H9 (cell line): Measurements from ENCODE around the gene NGF. TPM values are rescaled to one million over a fixed set of nuclear protein-coding genes. Genes with fewer than 3 reads are reported as not detected.

Source experiments
- DNase-seq: peaks from one replicate; pipeline ENCODE4 v3.0.0-alpha.2; 2017
- H2AFZ ChIP-seq: one replicate; pipeline ENCODE4 v1.6.1; 2013; ENCODE audit warnings: mild to moderate bottlenecking, low read length, control low read depth, moderate library complexity
- H2AK5ac ChIP-seq: 2 replicates; pipeline ENCODE4 v1.6.1; 2013; ENCODE audit warnings: low read length, control low read depth, mixed read lengths; ENCODE audit not compliant: insufficient read length
- H2BK120ac ChIP-seq: one replicate; pipeline ENCODE4 v1.6.1; 2013; ENCODE audit warnings: low read depth, mild to moderate bottlenecking, low read length, control low read depth, inconsistent platforms; ENCODE audit not compliant: poor library complexity, severe bottlenecking
- H2BK12ac ChIP-seq: 2 replicates; pipeline ENCODE4 v1.6.1; 2013; ENCODE audit warnings: low read length, control low read depth, mixed read lengths, low read depth; ENCODE audit not compliant: insufficient read length
- H2BK15ac ChIP-seq: 2 replicates; pipeline ENCODE4 v1.6.1; 2013; ENCODE audit warnings: low read depth, low read length, control low read depth
- H2BK20ac ChIP-seq: one replicate; pipeline ENCODE4 v1.6.1; 2013; ENCODE audit warnings: low read depth, mild to moderate bottlenecking, low read length, control low read depth, inconsistent platforms; ENCODE audit not compliant: poor library complexity, severe bottlenecking
- H2BK5ac ChIP-seq: 2 replicates; pipeline ENCODE4 v1.6.1; 2013; ENCODE audit warnings: low read length, control low read depth, mixed read lengths; ENCODE audit not compliant: insufficient read length
- H3K14ac ChIP-seq: 2 replicates; pipeline ENCODE4 v1.6.1; 2013; ENCODE audit warnings: low read length, control low read depth; ENCODE audit not compliant: insufficient read depth
- H3K18ac ChIP-seq: 2 replicates; pipeline ENCODE4 v1.6.1; 2013; ENCODE audit warnings: low read depth, mild to moderate bottlenecking, mixed read lengths, low read length, control low read depth; ENCODE audit not compliant: insufficient read length
- H3K23ac ChIP-seq: 2 replicates; pipeline ENCODE4 v1.6.1; 2013; ENCODE audit warnings: low read length, control low read depth, mixed read lengths, low read depth; ENCODE audit not compliant: insufficient read length
- H3K23me2 ChIP-seq: 2 replicates; pipeline ENCODE4 v1.6.1; 2013; ENCODE audit warnings: low read depth, mild to moderate bottlenecking, mixed read lengths, low read length, control low read depth; ENCODE audit not compliant: insufficient read length, poor library complexity, severe bottlenecking
- H3K27ac ChIP-seq: 2 replicates; pipeline ENCODE4 v1.5.1; 2013; ENCODE audit warnings: low read length, control low read depth, mixed read lengths, low read depth; ENCODE audit not compliant: insufficient read length
- H3K27me3 ChIP-seq: 2 replicates; pipeline ENCODE4 v1.6.1; 2013; ENCODE audit warnings: low read length, control low read depth, inconsistent platforms; ENCODE audit not compliant: insufficient read depth
- H3K4ac ChIP-seq: 2 replicates; pipeline ENCODE4 v1.6.1; 2013; ENCODE audit warnings: low read depth, mild to moderate bottlenecking, control low read depth, inconsistent platforms, low read length, moderate library complexity
- H3K4me1 ChIP-seq: 2 replicates; pipeline ENCODE4 v1.6.1; 2013; ENCODE audit warnings: low read length, control low read depth, inconsistent platforms; ENCODE audit not compliant: insufficient read depth
- H3K4me2 ChIP-seq: 2 replicates; pipeline ENCODE4 v1.6.1; 2013; ENCODE audit warnings: low read length, control low read depth, mixed read lengths; ENCODE audit not compliant: insufficient read length, insufficient read depth
- H3K56ac ChIP-seq: 2 replicates; pipeline ENCODE4 v1.6.1; 2013; ENCODE audit warnings: low read depth, mild to moderate bottlenecking, mixed read lengths, low read length, control low read depth; ENCODE audit not compliant: insufficient read length
- H3K79me1 ChIP-seq: 2 replicates; pipeline ENCODE4 v1.6.1; 2013; ENCODE audit warnings: low read depth, mild to moderate bottlenecking, moderate library complexity, low read length, control low read depth, inconsistent platforms; ENCODE audit not compliant: insufficient read depth, poor library complexity, severe bottlenecking
- H3K79me2 ChIP-seq: 2 replicates; pipeline ENCODE4 v1.6.1; 2013; ENCODE audit warnings: low read length, control low read depth, inconsistent platforms; ENCODE audit not compliant: insufficient read depth
- H3K9ac ChIP-seq: 2 replicates; pipeline ENCODE4 v1.6.1; 2013; ENCODE audit warnings: low read length, control low read depth, mixed read lengths; ENCODE audit not compliant: insufficient read length; ENCODE audit errors: extremely low read depth
- H3K9me3 ChIP-seq: one replicate; pipeline ENCODE4 v1.6.1; 2013; ENCODE audit warnings: low read depth, low read length, inconsistent platforms; ENCODE audit not compliant: control insufficient read depth
- H3T11ph ChIP-seq: one replicate; pipeline ENCODE4 v1.6.1; 2013; ENCODE audit warnings: mild to moderate bottlenecking, low read length, control low read depth, inconsistent platforms
- H4K20me1 ChIP-seq: one replicate; pipeline ENCODE4 v1.6.1; 2013; ENCODE audit not compliant: control insufficient read depth, insufficient read length, insufficient read depth
- H4K5ac ChIP-seq: 2 replicates; pipeline ENCODE4 v1.6.1; 2013; ENCODE audit warnings: low read depth, mild to moderate bottlenecking, mixed read lengths, low read length, control low read depth; ENCODE audit not compliant: insufficient read length
- H4K8ac ChIP-seq: replicated peaks from 2 replicates; pipeline ENCODE4 v1.6.1; 2013; ENCODE audit warnings: low read length, control low read depth, mixed read lengths, low read depth; ENCODE audit not compliant: insufficient read length
- H4K91ac ChIP-seq: 2 replicates; pipeline ENCODE4 v1.6.1; 2013; ENCODE audit warnings: low read depth, mild to moderate bottlenecking, moderate library complexity, mixed read lengths, low read length, control low read depth; ENCODE audit not compliant: insufficient read length
- H3K27ac Mint-ChIP-seq, 3 experiments: 2 replicates in 2 of 3; 3 replicates in 1 of 3; pipeline ENCODE4 v1.8.0; 2020 to 2021; ENCODE audit warnings: mixed read lengths in 3 of 3, mild to moderate bottlenecking in 1 of 3, moderate library complexity in 1 of 3
- H3K27me3 Mint-ChIP-seq: 2 replicates; pipeline ENCODE4 v1.8.0; 2021; ENCODE audit warnings: low read depth, mild to moderate bottlenecking, moderate library complexity, mixed read lengths
- H3K36me3 Mint-ChIP-seq, 3 experiments: 2 replicates in 2 of 3; 3 replicates in 1 of 3; pipeline ENCODE4 v1.8.0; 2020 to 2021; ENCODE audit warnings: low read depth in 3 of 3, mixed read lengths in 3 of 3; ENCODE audit not compliant: insufficient read depth in 1 of 3
- H3K4me1 Mint-ChIP-seq, 2 experiments: 2 replicates each; pipeline ENCODE4 v1.8.0; 2020; ENCODE audit warnings: mixed read lengths in 2 of 2
- H3K4me3 Mint-ChIP-seq, 2 experiments: 2 replicates in 1 of 2; 3 replicates in 1 of 2; pipeline ENCODE4 v1.8.0; 2020 to 2021; ENCODE audit warnings: mild to moderate bottlenecking in 2 of 2, mixed read lengths in 2 of 2, moderate library complexity in 1 of 2
- H3K9me3 Mint-ChIP-seq, 2 experiments: 2 replicates in 1 of 2; 3 replicates in 1 of 2; pipeline ENCODE4 v1.8.0; 2020; ENCODE audit warnings: mild to moderate bottlenecking in 2 of 2, mixed read lengths in 2 of 2, moderate library complexity in 1 of 2
- WGBS: extraction: QIAGEN DNeasy Blood & Tissue Kit; methylation state at CpG from one replicate; pipeline ENCODE4 v1.1.7; 2013; ENCODE audit warnings: missing lambda C conversion rate, low lambda C conversion rate, mixed read lengths; ENCODE audit not compliant: insufficient read length; ENCODE audit errors: extremely low coverage; 5-methylcytosine and 5-hydroxymethylcytosine counted together
- total RNA-seq: library from RNA; stranded (reverse); gene quantifications from 2 replicates; pipeline ENCODE4 v1.2.1, GENCODE V29; 2021
- TF ChIP-seq, protein P1 (sequence below): fragments of 200-600 bp; sonication (generic); conservative IDR thresholded peaks from 3 replicates; pipeline ENCODE4 v1.8.0; 2021; ENCODE audit warnings: antibody characterized with exemption, mild to moderate bottlenecking

The NGF gene
- total RNA-seq, 1 experiment from 2014 or later, result 0.22 TPM

DNA sequence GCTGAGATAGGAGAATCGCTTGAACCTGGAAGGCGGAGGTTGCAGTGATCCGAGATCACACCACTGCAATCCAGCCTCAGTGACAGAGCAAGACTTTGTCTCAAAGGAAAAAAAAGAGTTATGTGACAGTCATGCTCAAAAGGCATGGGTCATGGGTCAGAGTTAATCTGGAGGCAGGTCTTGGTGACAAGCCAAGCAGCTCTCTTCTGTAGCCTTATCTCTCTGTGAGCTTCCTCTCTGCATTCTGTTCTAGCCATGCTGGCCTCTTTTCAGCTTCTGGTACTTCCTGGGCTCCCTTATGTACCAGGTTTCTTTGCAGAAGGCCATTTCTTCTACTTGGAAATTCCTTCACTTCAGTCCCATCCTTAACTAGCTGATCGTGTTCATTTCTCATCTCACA lies 63.6 kb downstream of the NGF start:
- Histone ChIP-seq H4K8ac (no peak overlapping the region), H3K79me1 (no peaks in the 10 kb centered on the region), H3K56ac (no peak overlapping the region), H4K20me1 (no peaks in the 10 kb centered on the region), H3K9ac (no peak overlapping the region), H2AFZ (no peak overlapping the region), H3K9me3 (no peaks in the 10 kb centered on the region), H4K91ac (no peak overlapping the region), H3K23ac (no peak overlapping the region), H3K4me2 (no peak overlapping the region), H3K4me1 (no peaks in the 10 kb centered on the region), H3K18ac (no peak overlapping the region), H2AK5ac (no peak overlapping the region), H3K4ac (no peak overlapping the region), H3K27me3 (no peaks in the 10 kb centered on the region), H3K23me2 (no peaks in the 10 kb centered on the region), H2BK15ac (no peak overlapping the region), H3K79me2 (no peaks in the 10 kb centered on the region), H3K14ac (no peak overlapping the region), H2BK5ac (no peak overlapping the region), H3K27ac (no peak overlapping the region), H2BK120ac (no peak overlapping the region), H2BK20ac (no peak overlapping the region), H4K5ac (no peak overlapping the region), H3T11ph (no peak overlapping the region), H2BK12ac (no peak overlapping the region)
- WGBS, result no CpG with 5 or more reads among the region's 4 CpGs
- Mint-ChIP-seq H3K4me3 (no peak overlapping the region), H3K36me3 (peaks cover 4 to 11% (median 4%) of the 10 kb centered on the region in 3 experiments; a peak in 2 of 7 replicates), H3K4me1 (no peaks in the 10 kb centered on the region), H3K27ac (no peak overlapping the region), H3K9me3 (peaks cover 7 to 13% of the 10 kb centered on the region in 2 experiments), H3K27me3 (no peaks in the 10 kb centered on the region; the same call in 1 of the 2 replicates)
- TF ChIP-seq, protein P1, sequence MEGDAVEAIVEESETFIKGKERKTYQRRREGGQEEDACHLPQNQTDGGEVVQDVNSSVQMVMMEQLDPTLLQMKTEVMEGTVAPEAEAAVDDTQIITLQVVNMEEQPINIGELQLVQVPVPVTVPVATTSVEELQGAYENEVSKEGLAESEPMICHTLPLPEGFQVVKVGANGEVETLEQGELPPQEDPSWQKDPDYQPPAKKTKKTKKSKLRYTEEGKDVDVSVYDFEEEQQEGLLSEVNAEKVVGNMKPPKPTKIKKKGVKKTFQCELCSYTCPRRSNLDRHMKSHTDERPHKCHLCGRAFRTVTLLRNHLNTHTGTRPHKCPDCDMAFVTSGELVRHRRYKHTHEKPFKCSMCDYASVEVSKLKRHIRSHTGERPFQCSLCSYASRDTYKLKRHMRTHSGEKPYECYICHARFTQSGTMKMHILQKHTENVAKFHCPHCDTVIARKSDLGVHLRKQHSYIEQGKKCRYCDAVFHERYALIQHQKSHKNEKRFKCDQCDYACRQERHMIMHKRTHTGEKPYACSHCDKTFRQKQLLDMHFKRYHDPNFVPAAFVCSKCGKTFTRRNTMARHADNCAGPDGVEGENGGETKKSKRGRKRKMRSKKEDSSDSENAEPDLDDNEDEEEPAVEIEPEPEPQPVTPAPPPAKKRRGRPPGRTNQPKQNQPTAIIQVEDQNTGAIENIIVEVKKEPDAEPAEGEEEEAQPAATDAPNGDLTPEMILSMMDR, result no peak
- DNase-seq, result no peak
